H9 (cell line): ENCODE results near the gene BORCS6. TPM values are rescaled to one million over a fixed set of nuclear protein-coding genes. Genes with fewer than 3 reads are reported as not detected.

Experiments
- DNase-seq: peaks from one replicate; pipeline ENCODE4 v3.0.0-alpha.2; 2017
- H2AFZ ChIP-seq: one replicate; pipeline ENCODE4 v1.6.1; 2013; ENCODE audit warnings: mild to moderate bottlenecking, low read length, control low read depth, moderate library complexity
- H2AK5ac ChIP-seq: 2 replicates; pipeline ENCODE4 v1.6.1; 2013; ENCODE audit warnings: low read length, control low read depth, mixed read lengths; ENCODE audit not compliant: insufficient read length
- H2BK120ac ChIP-seq: one replicate; pipeline ENCODE4 v1.6.1; 2013; ENCODE audit warnings: low read depth, mild to moderate bottlenecking, low read length, control low read depth, inconsistent platforms; ENCODE audit not compliant: poor library complexity, severe bottlenecking
- H2BK12ac ChIP-seq: 2 replicates; pipeline ENCODE4 v1.6.1; 2013; ENCODE audit warnings: low read length, control low read depth, mixed read lengths, low read depth; ENCODE audit not compliant: insufficient read length
- H2BK15ac ChIP-seq: 2 replicates; pipeline ENCODE4 v1.6.1; 2013; ENCODE audit warnings: low read depth, low read length, control low read depth
- H2BK20ac ChIP-seq: one replicate; pipeline ENCODE4 v1.6.1; 2013; ENCODE audit warnings: low read depth, mild to moderate bottlenecking, low read length, control low read depth, inconsistent platforms; ENCODE audit not compliant: poor library complexity, severe bottlenecking
- H2BK5ac ChIP-seq: 2 replicates; pipeline ENCODE4 v1.6.1; 2013; ENCODE audit warnings: low read length, control low read depth, mixed read lengths; ENCODE audit not compliant: insufficient read length
- H3K14ac ChIP-seq: 2 replicates; pipeline ENCODE4 v1.6.1; 2013; ENCODE audit warnings: low read length, control low read depth; ENCODE audit not compliant: insufficient read depth
- H3K18ac ChIP-seq: 2 replicates; pipeline ENCODE4 v1.6.1; 2013; ENCODE audit warnings: low read depth, mild to moderate bottlenecking, mixed read lengths, low read length, control low read depth; ENCODE audit not compliant: insufficient read length
- H3K23ac ChIP-seq: 2 replicates; pipeline ENCODE4 v1.6.1; 2013; ENCODE audit warnings: low read length, control low read depth, mixed read lengths, low read depth; ENCODE audit not compliant: insufficient read length
- H3K23me2 ChIP-seq: 2 replicates; pipeline ENCODE4 v1.6.1; 2013; ENCODE audit warnings: low read depth, mild to moderate bottlenecking, mixed read lengths, low read length, control low read depth; ENCODE audit not compliant: insufficient read length, poor library complexity, severe bottlenecking
- H3K27ac ChIP-seq: 2 replicates; pipeline ENCODE4 v1.5.1; 2013; ENCODE audit warnings: low read length, control low read depth, mixed read lengths, low read depth; ENCODE audit not compliant: insufficient read length
- H3K27me3 ChIP-seq: 2 replicates; pipeline ENCODE4 v1.6.1; 2013; ENCODE audit warnings: low read length, control low read depth, inconsistent platforms; ENCODE audit not compliant: insufficient read depth
- H3K4ac ChIP-seq: 2 replicates; pipeline ENCODE4 v1.6.1; 2013; ENCODE audit warnings: low read depth, mild to moderate bottlenecking, control low read depth, inconsistent platforms, low read length, moderate library complexity
- H3K4me1 ChIP-seq: 2 replicates; pipeline ENCODE4 v1.6.1; 2013; ENCODE audit warnings: low read length, control low read depth, inconsistent platforms; ENCODE audit not compliant: insufficient read depth
- H3K4me2 ChIP-seq: 2 replicates; pipeline ENCODE4 v1.6.1; 2013; ENCODE audit warnings: low read length, control low read depth, mixed read lengths; ENCODE audit not compliant: insufficient read length, insufficient read depth
- H3K56ac ChIP-seq: 2 replicates; pipeline ENCODE4 v1.6.1; 2013; ENCODE audit warnings: low read depth, mild to moderate bottlenecking, mixed read lengths, low read length, control low read depth; ENCODE audit not compliant: insufficient read length
- H3K79me1 ChIP-seq: 2 replicates; pipeline ENCODE4 v1.6.1; 2013; ENCODE audit warnings: low read depth, mild to moderate bottlenecking, moderate library complexity, low read length, control low read depth, inconsistent platforms; ENCODE audit not compliant: insufficient read depth, poor library complexity, severe bottlenecking
- H3K79me2 ChIP-seq: 2 replicates; pipeline ENCODE4 v1.6.1; 2013; ENCODE audit warnings: low read length, control low read depth, inconsistent platforms; ENCODE audit not compliant: insufficient read depth
- H3K9ac ChIP-seq: 2 replicates; pipeline ENCODE4 v1.6.1; 2013; ENCODE audit warnings: low read length, control low read depth, mixed read lengths; ENCODE audit not compliant: insufficient read length; ENCODE audit errors: extremely low read depth
- H3K9me3 ChIP-seq: one replicate; pipeline ENCODE4 v1.6.1; 2013; ENCODE audit warnings: low read depth, low read length, inconsistent platforms; ENCODE audit not compliant: control insufficient read depth
- H3T11ph ChIP-seq: one replicate; pipeline ENCODE4 v1.6.1; 2013; ENCODE audit warnings: mild to moderate bottlenecking, low read length, control low read depth, inconsistent platforms
- H4K20me1 ChIP-seq: one replicate; pipeline ENCODE4 v1.6.1; 2013; ENCODE audit not compliant: control insufficient read depth, insufficient read length, insufficient read depth
- H4K5ac ChIP-seq: 2 replicates; pipeline ENCODE4 v1.6.1; 2013; ENCODE audit warnings: low read depth, mild to moderate bottlenecking, mixed read lengths, low read length, control low read depth; ENCODE audit not compliant: insufficient read length
- H4K8ac ChIP-seq: replicated peaks from 2 replicates; pipeline ENCODE4 v1.6.1; 2013; ENCODE audit warnings: low read length, control low read depth, mixed read lengths, low read depth; ENCODE audit not compliant: insufficient read length
- H4K91ac ChIP-seq: 2 replicates; pipeline ENCODE4 v1.6.1; 2013; ENCODE audit warnings: low read depth, mild to moderate bottlenecking, moderate library complexity, mixed read lengths, low read length, control low read depth; ENCODE audit not compliant: insufficient read length
- H3K27ac Mint-ChIP-seq, 3 experiments: 2 replicates in 2 of 3; 3 replicates in 1 of 3; pipeline ENCODE4 v1.8.0; 2020 to 2021; ENCODE audit warnings: mixed read lengths in 3 of 3, mild to moderate bottlenecking in 1 of 3, moderate library complexity in 1 of 3
- H3K27me3 Mint-ChIP-seq: 2 replicates; pipeline ENCODE4 v1.8.0; 2021; ENCODE audit warnings: low read depth, mild to moderate bottlenecking, moderate library complexity, mixed read lengths
- H3K36me3 Mint-ChIP-seq, 3 experiments: 2 replicates in 2 of 3; 3 replicates in 1 of 3; pipeline ENCODE4 v1.8.0; 2020 to 2021; ENCODE audit warnings: low read depth in 3 of 3, mixed read lengths in 3 of 3; ENCODE audit not compliant: insufficient read depth in 1 of 3
- H3K4me1 Mint-ChIP-seq, 2 experiments: 2 replicates each; pipeline ENCODE4 v1.8.0; 2020; ENCODE audit warnings: mixed read lengths in 2 of 2
- H3K4me3 Mint-ChIP-seq, 2 experiments: 2 replicates in 1 of 2; 3 replicates in 1 of 2; pipeline ENCODE4 v1.8.0; 2020 to 2021; ENCODE audit warnings: mild to moderate bottlenecking in 2 of 2, mixed read lengths in 2 of 2, moderate library complexity in 1 of 2
- H3K9me3 Mint-ChIP-seq, 2 experiments: 2 replicates in 1 of 2; 3 replicates in 1 of 2; pipeline ENCODE4 v1.8.0; 2020; ENCODE audit warnings: mild to moderate bottlenecking in 2 of 2, mixed read lengths in 2 of 2, moderate library complexity in 1 of 2
- WGBS: extraction: QIAGEN DNeasy Blood & Tissue Kit; methylation state at CpG from one replicate; pipeline ENCODE4 v1.1.7; 2013; ENCODE audit warnings: missing lambda C conversion rate, low lambda C conversion rate, mixed read lengths; ENCODE audit not compliant: insufficient read length; ENCODE audit errors: extremely low coverage; 5-methylcytosine and 5-hydroxymethylcytosine counted together
- total RNA-seq: library from RNA; stranded (reverse); gene quantifications from 2 replicates; pipeline ENCODE4 v1.2.1, GENCODE V29; 2021
- TF ChIP-seq, protein P1 (sequence below): fragments of 200-600 bp; sonication (generic); conservative IDR thresholded peaks from 3 replicates; pipeline ENCODE4 v1.8.0; 2021; ENCODE audit warnings: antibody characterized with exemption, mild to moderate bottlenecking

BORCS6 gene
- total RNA-seq, 1 experiment from 2014 or later: 3.1 TPM

DNA sequence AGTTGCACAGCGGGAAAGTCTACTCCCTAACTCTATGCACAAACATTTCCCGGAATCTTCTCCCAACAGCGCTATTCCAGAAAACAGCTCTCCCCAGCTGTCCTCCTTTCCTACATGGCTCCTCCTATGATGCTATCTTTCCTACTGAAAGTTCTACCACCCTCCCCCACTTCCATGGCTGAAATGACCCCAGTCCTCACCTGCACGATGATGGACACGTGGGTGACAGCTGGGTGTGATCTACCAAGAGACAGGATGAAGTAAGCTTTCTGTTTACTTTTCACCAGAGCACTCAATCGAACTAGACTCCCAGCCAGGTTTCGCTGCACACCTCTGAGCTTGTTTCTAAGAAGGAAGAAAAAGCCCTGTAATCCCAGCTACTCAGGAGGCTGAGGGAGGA lies 47.2 kb upstream of the BORCS6 start:
- no peaks in the 10 kb centered on the region for H3K79me2 ChIP-seq
- no peak overlapping the region for H3K18ac ChIP-seq
- no peak for DNase-seq
- H4K91ac ChIP-seq: no peak overlapping the region
- no peak overlapping the region for H3K27ac ChIP-seq
- H3K36me3 Mint-ChIP-seq: peaks cover 38 to 72% (median 67%) of the 10 kb centered on the region in 3 experiments
- no peaks in the 10 kb centered on the region for H3K4me1 Mint-ChIP-seq
- no peak overlapping the region for H4K5ac ChIP-seq
- no peak overlapping the region for H2BK120ac ChIP-seq
- no peak overlapping the region for H3T11ph ChIP-seq
- no peaks in the 10 kb centered on the region for H4K20me1 ChIP-seq
- no peaks in the 10 kb centered on the region for H3K27me3 Mint-ChIP-seq
- H3K4me1 ChIP-seq: no peaks in the 10 kb centered on the region
- H3K9me3 Mint-ChIP-seq: no peaks in the 10 kb centered on the region
- H3K79me1 ChIP-seq: no peaks in the 10 kb centered on the region
- no peak overlapping the region for H2AFZ ChIP-seq
- no CpG with 5 or more reads among the region's 7 CpGs for WGBS
- no peak overlapping the region for H2BK12ac ChIP-seq
- no peak overlapping the region for H3K23ac ChIP-seq
- no peak overlapping the region for H2BK20ac ChIP-seq
- no peak overlapping the region for H4K8ac ChIP-seq
- H3K56ac ChIP-seq: no peak overlapping the region
- H3K4me3 Mint-ChIP-seq: no peak overlapping the region
- no peak overlapping the region for H2BK15ac ChIP-seq
- no peak overlapping the region for H2BK5ac ChIP-seq
- no peaks in the 10 kb centered on the region for H3K9me3 ChIP-seq
- H3K4ac ChIP-seq: no peak overlapping the region
- H2AK5ac ChIP-seq: no peak overlapping the region
- H3K27me3 ChIP-seq: no peaks in the 10 kb centered on the region
- H3K14ac ChIP-seq: no peak overlapping the region
- H3K9ac ChIP-seq: no peak overlapping the region
- TF ChIP-seq, protein P1, sequence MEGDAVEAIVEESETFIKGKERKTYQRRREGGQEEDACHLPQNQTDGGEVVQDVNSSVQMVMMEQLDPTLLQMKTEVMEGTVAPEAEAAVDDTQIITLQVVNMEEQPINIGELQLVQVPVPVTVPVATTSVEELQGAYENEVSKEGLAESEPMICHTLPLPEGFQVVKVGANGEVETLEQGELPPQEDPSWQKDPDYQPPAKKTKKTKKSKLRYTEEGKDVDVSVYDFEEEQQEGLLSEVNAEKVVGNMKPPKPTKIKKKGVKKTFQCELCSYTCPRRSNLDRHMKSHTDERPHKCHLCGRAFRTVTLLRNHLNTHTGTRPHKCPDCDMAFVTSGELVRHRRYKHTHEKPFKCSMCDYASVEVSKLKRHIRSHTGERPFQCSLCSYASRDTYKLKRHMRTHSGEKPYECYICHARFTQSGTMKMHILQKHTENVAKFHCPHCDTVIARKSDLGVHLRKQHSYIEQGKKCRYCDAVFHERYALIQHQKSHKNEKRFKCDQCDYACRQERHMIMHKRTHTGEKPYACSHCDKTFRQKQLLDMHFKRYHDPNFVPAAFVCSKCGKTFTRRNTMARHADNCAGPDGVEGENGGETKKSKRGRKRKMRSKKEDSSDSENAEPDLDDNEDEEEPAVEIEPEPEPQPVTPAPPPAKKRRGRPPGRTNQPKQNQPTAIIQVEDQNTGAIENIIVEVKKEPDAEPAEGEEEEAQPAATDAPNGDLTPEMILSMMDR: no peak
- no peak overlapping the region for H3K27ac Mint-ChIP-seq
- H3K4me2 ChIP-seq: no peak overlapping the region
- H3K23me2 ChIP-seq: no peaks in the 10 kb centered on the region
